PC-3 (cell line): ENCODE data around the gene CBR3. TPM values are rescaled to one million over a fixed set of nuclear protein-coding genes. Genes with fewer than 3 reads are reported as not detected.

Experiments used
- ATAC-seq: fragments of 200-7000 bp; cut with Tn5 transposase; 2 replicates; pipeline ENCODE4 v1.9.1; 2020; ENCODE audit warnings: mild to moderate bottlenecking, moderate library complexity
- BruUV-seq: library from RNA; stranded (reverse); fragments of 400-500 nt; replicated peaks from 2 replicates; lab custom pipeline; 2021; lab: Mats Ljungman, UMichigan
- CTCF ChIA-PET: fragments of 300-600 bp; sonication (Branson Sonifier 250); formaldehyde crosslinking; loops from one replicate; lab custom pipeline; 2022; ENCODE audit warnings: antibody characterized with exemption; lab: Charles Lee
- POLR2A ChIA-PET: fragments of 300-600 bp; sonication (Branson Sonifier 250); formaldehyde crosslinking; loops from one replicate; lab custom pipeline; 2022; ENCODE audit warnings: antibody characterized with exemption; ENCODE audit not compliant: unreplicated experiment; lab: Charles Lee
- DNase-seq: peaks from one replicate; pipeline ENCODE4 v3.0.0-alpha.2; 2015
- H2AFZ ChIP-seq: fragments of 300-600 bp; sonication (generic); 2 replicates; pipeline ENCODE4 v1.6.0; 2016; ENCODE audit warnings: antibody characterized with exemption, low read length
- H3F3A ChIP-seq: fragments of 300-600 bp; sonication (generic); one replicate; pipeline ENCODE4 v1.6.0; 2017; ENCODE audit warnings: antibody characterized with exemption, low read length, control low read depth, mild to moderate bottlenecking; ENCODE audit not compliant: unreplicated experiment
- H3K27ac ChIP-seq: fragments of 300-600 bp; sonication (generic); 2 replicates; pipeline ENCODE4 v1.5.1; 2016; ENCODE audit warnings: mild to moderate bottlenecking, low read length
- H3K27me3 ChIP-seq: fragments of 300-600 bp; sonication (generic); 2 replicates; pipeline ENCODE4 v1.6.1; 2016; ENCODE audit warnings: low read length, mixed read lengths
- H3K36me3 ChIP-seq: fragments of 300-600 bp; sonication (generic); 2 replicates; pipeline ENCODE4 v1.6.1; 2016; ENCODE audit warnings: low read depth, mixed run types, low read length, mixed read lengths
- H3K4me1 ChIP-seq: fragments of 300-600 bp; sonication (generic); 2 replicates; pipeline ENCODE4 v1.5.1; 2016; ENCODE audit warnings: low read length; ENCODE audit not compliant: insufficient read depth
- H3K4me2 ChIP-seq: fragments of 300-600 bp; sonication (generic); 2 replicates; pipeline ENCODE4 v1.6.0; 2016; ENCODE audit warnings: low read length
- H3K4me3 ChIP-seq: fragments of 300-600 bp; sonication (generic); 2 replicates; pipeline ENCODE4 v1.5.1; 2016; ENCODE audit warnings: mild to moderate bottlenecking, low read length, mixed read lengths
- H3K79me2 ChIP-seq: fragments of 300-600 bp; sonication (generic); 2 replicates; pipeline ENCODE4 v1.6.1; 2017; ENCODE audit warnings: low read length, mixed read lengths
- H3K9ac ChIP-seq: fragments of 300-600 bp; sonication (generic); 2 replicates; pipeline ENCODE4 v1.6.0; 2016; ENCODE audit warnings: mild to moderate bottlenecking, low read length
- H3K9me2 ChIP-seq: fragments of 300-600 bp; sonication (generic); replicated peaks from 2 replicates; pipeline ENCODE4 v1.6.1; 2016; ENCODE audit warnings: mixed run types, low read length, mixed read lengths
- H3K9me3 ChIP-seq: fragments of 300-600 bp; sonication (generic); 2 replicates; pipeline ENCODE4 v1.6.1; 2016; ENCODE audit warnings: low read length, mixed read lengths
- H4K20me1 ChIP-seq: fragments of 300-600 bp; sonication (generic); 2 replicates; pipeline ENCODE4 v1.6.1; 2016; ENCODE audit warnings: low read length, mixed read lengths
- CTCF ChIP-seq: fragments of 300-600 bp; sonication (generic); conservative IDR thresholded peaks from 2 replicates; pipeline ENCODE4 v1.5.1; 2017; ENCODE audit warnings: antibody characterized with exemption, low read depth, mild to moderate bottlenecking, low read length
- EZH2 ChIP-seq: fragments of 300-600 bp; sonication (generic); IDR thresholded peaks from one replicate; pipeline ENCODE4 v1.6.1; 2017; ENCODE audit warnings: antibody characterized with exemption, mild to moderate bottlenecking, low read length; ENCODE audit not compliant: unreplicated experiment
- EZH2phosphoT487 ChIP-seq: fragments of 300-600 bp; sonication (generic); IDR thresholded peaks from 2 replicates; pipeline ENCODE4 v1.6.1; 2018; ENCODE audit warnings: mild to moderate bottlenecking, antibody characterized with exemption, low read length, borderline replicate concordance
- intact Hi-C: fragments of 100-400 bp; cut with micrococcal nuclease; formaldehyde crosslinking; loops from 2 replicates; pipeline ENCODE4 v1.9.0; 2023
- total RNA-seq: library from RNA; depleted of rRNA; stranded (reverse); fragments of >200 nt; gene quantifications from 2 replicates; pipeline ENCODE4 v1.2.3, GENCODE V29; 2014

The CBR3 gene
- total RNA-seq, 1 experiment from 2014 or later: 49.3 TPM

GRCh38 chr21:36149788-36150711 lies 15.2 kb downstream of the CBR3 start:
- Histone ChIP-seq H3F3A (no peaks in the 10 kb centered on the region), H3K9ac (no peak overlapping the region), H3K4me2 (no peak overlapping the region), H3K4me3 (no peak overlapping the region), H3K9me2 (no peaks in the 10 kb centered on the region), H2AFZ (no peak overlapping the region), H3K4me1 (peaks cover 7% of the 10 kb centered on the region), H3K9me3 (no peaks in the 10 kb centered on the region), H3K36me3 (peaks cover 5% of the 10 kb centered on the region; the same call in 1 of the 2 replicates), H3K79me2 (peaks cover 6% of the 10 kb centered on the region), H3K27me3 (no peaks in the 10 kb centered on the region), H3K27ac (no peak overlapping the region), H4K20me1 (no peaks in the 10 kb centered on the region)
- intact Hi-C loops: no loop called here
- POLR2A ChIA-PET: interaction anchor here (0.6 kb wide), 1 partner anchor 52 kb away, joined by 4 read pairs; no protein-coding TSS in a partner anchor
- TF ChIP-seq EZH2 (no peak), CTCF (no peak), EZH2phosphoT487 (no peak)
- ATAC-seq (peak; percentile 53), DNase-seq (no peak)
- BruUV-seq: no TSS peak
- CTCF ChIA-PET: interaction anchor here (0.5 kb wide), 1 partner anchor 14 kb away, joined by 3 read pairs; no protein-coding TSS in a partner anchor

- Histone ChIP-seq H3K9ac (peak overlapping the region; percentile 83), H3K4me1 (peaks cover 19% of the 10 kb centered on the region), H2AFZ (peak overlapping the region; percentile 75), H3K36me3 (no peaks in the 10 kb centered on the region), H3F3A (no peaks in the 10 kb centered on the region), H3K79me2 (peaks cover 32% of the 10 kb centered on the region), H3K27ac (peak overlapping the region; percentile 66), H4K20me1 (no peaks in the 10 kb centered on the region), H3K9me3 (no peaks in the 10 kb centered on the region), H3K9me2 (no peaks in the 10 kb centered on the region), H3K27me3 (no peaks in the 10 kb centered on the region), H3K4me2 (peak overlapping the region; percentile 98), H3K4me3 (peak overlapping the region; percentile 88)
- ChIA-PET CTCF (interaction anchor here (0.6 kb wide), 1 partner anchor 1277 kb away, joined by 5 read pairs; no protein-coding TSS in a partner anchor), POLR2A (interaction anchor here (0.5 to 1.4 kb wide), 5 partner anchors 47 to 817 kb away, joined by 4 to 13 read pairs (median 5); no protein-coding TSS in a partner anchor)
- BruUV-seq: TSS peak; percentile 80
- no peak for TF ChIP-seq EZH2
- no peak for TF ChIP-seq EZH2phosphoT487
- no peak for TF ChIP-seq CTCF
- ATAC-seq (peak; percentile 19), DNase-seq (peak; percentile 80)
- intact Hi-C loops: loop anchor here (1.0 to 5.0 kb wide), 3 partner anchors 14 to 167 kb away; partner anchors contain the start of gene MORC3
These were observed 20.9 kb downstream of the CBR3 start for GRCh38 chr21:36155603-36156338.
